HG03135 (cell line): Measurements from ENCODE around the gene POLA1.
A peak's percentile ranks its signal among the peaks of the same experiment; 100 is the strongest.
"Not testable (repeated sequence)": the region's sequence is repeated elsewhere in the genome, so short reads cannot be mapped to it uniquely, and the experiment has no call there.

Source experiments
- ATAC-seq: cut with Tn5 transposase; IDR thresholded peaks from one replicate; pipeline ENCODE4 v1.9.1; 2021; ENCODE audit warnings: mild to moderate bottlenecking, moderate library complexity; ENCODE audit not compliant: unreplicated experiment

POLA1 gene, protein sequence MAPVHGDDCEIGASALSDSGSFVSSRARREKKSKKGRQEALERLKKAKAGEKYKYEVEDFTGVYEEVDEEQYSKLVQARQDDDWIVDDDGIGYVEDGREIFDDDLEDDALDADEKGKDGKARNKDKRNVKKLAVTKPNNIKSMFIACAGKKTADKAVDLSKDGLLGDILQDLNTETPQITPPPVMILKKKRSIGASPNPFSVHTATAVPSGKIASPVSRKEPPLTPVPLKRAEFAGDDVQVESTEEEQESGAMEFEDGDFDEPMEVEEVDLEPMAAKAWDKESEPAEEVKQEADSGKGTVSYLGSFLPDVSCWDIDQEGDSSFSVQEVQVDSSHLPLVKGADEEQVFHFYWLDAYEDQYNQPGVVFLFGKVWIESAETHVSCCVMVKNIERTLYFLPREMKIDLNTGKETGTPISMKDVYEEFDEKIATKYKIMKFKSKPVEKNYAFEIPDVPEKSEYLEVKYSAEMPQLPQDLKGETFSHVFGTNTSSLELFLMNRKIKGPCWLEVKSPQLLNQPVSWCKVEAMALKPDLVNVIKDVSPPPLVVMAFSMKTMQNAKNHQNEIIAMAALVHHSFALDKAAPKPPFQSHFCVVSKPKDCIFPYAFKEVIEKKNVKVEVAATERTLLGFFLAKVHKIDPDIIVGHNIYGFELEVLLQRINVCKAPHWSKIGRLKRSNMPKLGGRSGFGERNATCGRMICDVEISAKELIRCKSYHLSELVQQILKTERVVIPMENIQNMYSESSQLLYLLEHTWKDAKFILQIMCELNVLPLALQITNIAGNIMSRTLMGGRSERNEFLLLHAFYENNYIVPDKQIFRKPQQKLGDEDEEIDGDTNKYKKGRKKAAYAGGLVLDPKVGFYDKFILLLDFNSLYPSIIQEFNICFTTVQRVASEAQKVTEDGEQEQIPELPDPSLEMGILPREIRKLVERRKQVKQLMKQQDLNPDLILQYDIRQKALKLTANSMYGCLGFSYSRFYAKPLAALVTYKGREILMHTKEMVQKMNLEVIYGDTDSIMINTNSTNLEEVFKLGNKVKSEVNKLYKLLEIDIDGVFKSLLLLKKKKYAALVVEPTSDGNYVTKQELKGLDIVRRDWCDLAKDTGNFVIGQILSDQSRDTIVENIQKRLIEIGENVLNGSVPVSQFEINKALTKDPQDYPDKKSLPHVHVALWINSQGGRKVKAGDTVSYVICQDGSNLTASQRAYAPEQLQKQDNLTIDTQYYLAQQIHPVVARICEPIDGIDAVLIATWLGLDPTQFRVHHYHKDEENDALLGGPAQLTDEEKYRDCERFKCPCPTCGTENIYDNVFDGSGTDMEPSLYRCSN (N-terminal part only)

GRCh38 chrX:24693453-24694202 lies at the start of gene POLA1:
TSS of gene POLA1 (plus strand) at chrX:24693918. CDS start at chrX:24693962, 44 bp downstream.
- peak; percentile 94 for ATAC-seq

- ATAC-seq: no peak
Observed at GRCh38 chrX:24646006-24646405, 47.7 kb upstream of the POLA1 start.

GRCh38 chrX:24646745-24647182 lies 47.0 kb upstream of the POLA1 start:
- no peak for ATAC-seq

GRCh38 chrX:24647257-24648058 lies 46.3 kb upstream of the POLA1 start, which contains the start of gene PCYT1B:
TSS of gene PCYT1B (minus strand) at chrX:24647347. CDS start at chrX:24647105, 242 bp downstream.
- ATAC-seq: peak; percentile 81

GRCh38 chrX:24648495-24648894 lies 45.2 kb upstream of the POLA1 start:
- no peak for ATAC-seq

GRCh38 chrX:24651783-24652182 lies 41.9 kb upstream of the POLA1 start:
- ATAC-seq: no peak

DNA sequence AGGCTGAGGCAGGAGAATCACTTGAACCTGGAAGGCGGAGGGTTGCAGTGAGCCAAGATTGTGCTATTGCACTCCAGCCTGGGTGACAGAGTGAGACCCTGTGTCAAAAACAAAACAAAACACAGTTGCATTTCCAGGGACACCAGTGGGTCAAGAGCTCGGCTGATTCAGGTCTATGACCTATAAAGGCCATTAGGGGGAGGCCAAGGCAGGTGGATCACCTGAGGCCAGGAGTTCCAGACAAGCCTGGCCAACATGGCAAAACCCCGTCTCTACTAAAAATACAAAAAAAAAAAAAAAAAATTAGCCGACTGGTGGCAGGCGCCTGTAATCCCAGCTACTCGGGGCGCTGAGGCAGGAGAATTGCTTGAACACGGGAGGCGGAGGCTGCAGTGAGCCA lies 38.0 kb upstream of the POLA1 start:
- ATAC-seq: not testable (repeated sequence)

DNA sequence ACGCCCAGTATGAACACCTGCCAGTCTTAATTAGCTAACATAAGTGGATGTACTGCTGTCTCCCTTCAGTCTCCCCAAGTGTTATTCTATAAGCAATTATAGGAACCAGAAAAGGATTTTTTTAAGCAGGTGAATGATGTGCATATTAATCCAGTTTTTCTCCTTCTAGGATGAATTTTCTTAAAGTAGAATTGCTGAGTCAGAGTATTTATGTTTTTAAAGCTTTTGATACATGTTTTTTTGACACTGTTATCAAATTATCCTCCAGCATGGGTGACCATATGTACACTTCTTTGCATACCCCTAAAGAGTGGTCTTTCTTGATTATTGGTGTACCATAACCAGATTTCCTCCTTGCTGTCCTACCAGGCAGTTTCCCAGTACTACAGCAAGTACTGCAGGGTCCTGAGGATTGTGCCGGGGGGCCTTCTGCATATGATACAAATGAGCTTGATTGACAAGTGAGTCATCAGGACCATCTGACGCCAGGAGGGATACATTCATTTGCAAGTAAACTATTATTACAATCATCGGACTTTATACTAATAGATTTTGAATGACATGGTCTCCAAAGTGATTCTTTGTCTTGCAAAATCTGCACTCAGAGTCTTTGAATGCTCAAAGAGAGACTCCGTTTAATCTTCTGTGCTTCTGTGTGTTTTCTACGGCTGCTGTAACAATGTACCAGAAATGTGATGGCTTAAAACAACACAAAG lies 35.9 kb upstream of the POLA1 start:
- no peak for ATAC-seq

DNA sequence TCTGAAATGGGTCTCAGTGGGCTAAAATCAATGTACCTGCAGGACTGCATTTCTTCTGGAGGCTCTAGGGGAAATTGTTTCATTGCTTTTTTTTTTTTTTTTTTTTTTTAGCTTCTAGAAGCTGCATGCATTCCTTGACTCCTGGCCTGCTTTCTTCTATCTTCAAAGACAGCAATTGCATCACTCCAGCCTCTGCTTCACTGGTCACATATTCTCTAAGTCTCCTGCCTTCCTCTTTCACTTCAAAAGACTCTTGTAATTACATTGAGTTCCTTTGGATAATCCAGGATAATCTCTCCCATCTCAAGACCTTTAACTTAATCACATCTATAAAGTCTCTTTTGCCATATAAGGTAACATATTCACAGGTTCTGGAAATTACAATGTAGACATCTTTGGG lies 35.3 kb upstream of the POLA1 start:
- ATAC-seq: no peak

DNA sequence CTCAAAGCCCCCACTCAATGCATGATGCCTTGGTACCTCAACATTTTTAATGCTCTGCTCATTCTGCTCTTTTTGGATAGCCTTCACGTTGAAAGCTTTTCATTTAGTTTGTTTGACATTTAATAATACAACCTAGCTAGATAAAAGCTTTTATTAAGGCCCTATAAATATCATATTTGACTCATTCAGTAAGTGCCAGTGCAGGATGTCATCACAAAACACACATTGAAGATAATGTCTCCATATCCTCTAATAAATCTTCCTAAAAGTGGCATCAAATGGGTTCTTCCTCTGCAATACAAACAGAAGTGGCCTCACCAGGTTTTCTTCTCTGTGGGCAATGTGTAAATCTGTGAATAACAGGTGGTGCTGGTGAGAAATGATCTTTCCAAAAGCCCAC lies 34.6 kb upstream of the POLA1 start:
- no peak for ATAC-seq

DNA sequence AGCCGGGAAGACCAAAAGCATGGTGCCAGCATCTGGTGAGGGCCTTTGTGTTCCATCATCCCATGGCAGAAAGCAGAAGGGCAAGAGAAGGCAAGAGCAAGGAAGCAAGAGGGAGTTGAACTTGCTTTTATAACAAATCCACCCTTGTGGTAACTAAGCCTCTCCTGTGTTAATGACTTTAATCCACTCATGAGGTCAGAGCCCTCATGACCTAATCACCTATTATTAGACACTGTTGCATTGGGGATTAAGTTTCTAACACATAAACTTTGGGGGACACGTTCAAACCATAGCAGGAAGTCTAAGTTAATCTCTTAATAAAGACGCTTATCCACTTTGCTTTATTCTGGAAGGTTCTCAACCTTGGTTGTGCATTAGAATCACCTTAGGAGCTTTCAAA lies 34.1 kb upstream of the POLA1 start:
- no peak for ATAC-seq

GRCh38 chrX:24661292-24661691 lies 32.4 kb upstream of the POLA1 start:
- no peak for ATAC-seq

DNA sequence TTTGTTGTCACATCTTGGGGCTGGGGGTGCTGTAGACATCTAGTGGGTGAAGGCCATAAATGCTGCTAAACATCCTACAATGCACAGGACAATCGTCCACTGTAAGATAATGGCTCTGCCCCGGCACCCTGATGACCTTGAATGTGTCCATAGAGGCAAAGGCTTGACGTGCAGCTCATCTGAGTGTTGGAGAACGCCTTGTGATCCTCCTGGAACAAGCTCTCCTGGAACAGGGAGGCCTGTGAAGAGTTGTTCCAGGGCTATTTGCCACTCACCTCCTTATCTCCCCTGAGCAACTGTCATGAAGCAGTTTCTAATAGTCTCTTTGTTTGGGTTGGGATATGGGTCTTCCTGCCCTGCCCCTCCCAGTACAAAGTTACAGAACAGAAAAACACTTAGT lies 31.4 kb upstream of the POLA1 start:
- ATAC-seq: no peak

GRCh38 chrX:24668111-24668510 lies 25.6 kb upstream of the POLA1 start:
- no peak for ATAC-seq

DNA sequence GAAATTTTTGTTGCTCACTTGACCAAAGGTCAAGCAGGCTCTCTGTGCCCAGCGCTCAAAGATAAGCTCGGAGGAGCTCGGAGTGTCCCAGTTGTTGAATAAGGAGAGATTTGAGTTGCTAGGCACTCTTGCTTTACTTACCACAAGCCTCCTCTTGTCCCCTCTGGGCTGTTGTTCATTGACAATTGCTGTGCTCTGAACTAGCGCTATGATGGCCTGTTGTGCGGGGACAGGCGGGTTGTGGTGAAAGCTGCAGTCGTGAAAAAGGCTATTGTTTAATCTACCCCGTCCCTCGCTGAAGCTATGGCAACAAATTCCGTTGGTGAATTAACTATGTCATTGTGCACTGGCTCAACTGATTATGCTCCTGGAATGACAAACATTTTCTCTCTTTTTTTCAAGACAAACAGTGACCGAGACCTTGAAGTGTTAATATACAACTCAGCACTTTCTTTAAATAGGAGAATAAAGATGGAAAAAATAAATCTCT lies 21.0 kb upstream of the POLA1 start:
- no peak for ATAC-seq

- ATAC-seq: no peak
Observed at GRCh38 chrX:24673424-24673823, 20.3 kb upstream of the POLA1 start.

GRCh38 chrX:24676403-24677024 lies 17.2 kb upstream of the POLA1 start:
- no peak for ATAC-seq
